ENCODE data around the gene DISC1. TPM values are rescaled to one million over a fixed set of nuclear protein-coding genes. Genes with fewer than 3 reads are reported as not detected.

Gene DISC1
- total and polyA plus RNA-seq, 2 donors (not counting 1 experiment from before 2014, with no cell fraction given), result 2.0 to 4.3 TPM

DNA sequence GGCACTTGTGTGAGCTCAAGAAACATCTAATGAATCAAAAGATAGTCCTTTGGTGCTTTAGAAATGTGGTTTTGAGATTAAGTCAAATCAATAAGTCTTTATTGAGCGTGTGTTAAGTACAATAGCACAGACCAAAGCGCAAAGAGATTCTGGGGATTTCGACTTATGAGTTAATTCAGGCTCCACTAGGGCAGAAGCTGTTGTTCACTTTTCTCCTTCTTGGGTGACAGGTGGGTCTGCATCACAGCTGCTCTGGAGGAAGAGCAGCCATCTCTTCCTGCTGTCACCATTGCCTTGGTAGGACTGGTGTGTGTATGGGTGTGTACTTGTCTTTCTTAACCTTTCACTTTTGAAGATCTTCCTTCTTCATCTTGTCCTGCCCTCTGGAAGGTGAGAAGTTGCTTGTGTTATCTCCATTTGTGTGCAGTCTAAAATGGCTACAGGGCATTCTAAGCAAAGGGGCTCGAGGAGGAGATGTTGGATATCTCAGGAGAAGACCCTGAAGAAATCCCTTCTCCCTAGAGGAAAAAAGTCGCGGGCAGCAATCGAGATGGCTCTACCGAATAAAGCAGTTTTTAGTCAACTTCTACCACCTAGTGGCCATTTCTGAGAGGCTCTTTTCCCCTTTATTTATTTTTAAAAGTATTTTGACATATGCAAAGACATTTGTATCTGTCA is 22.9 kb upstream of the DISC1 start:
- H3K27ac ChIP-seq (ENCODE audit: insufficient read depth, low read length), result no peak overlapping the region
- TF ChIP-seq CTCF (conservative IDR thresholded peaks at IDR 0.05 in 1 of 2, IDR thresholded peaks at IDR 0.05 in 1 of 2; ENCODE audit: low read depth in 1 of 2, low read length in 2 of 2) (peak; percentile 67 to 73), EZH2 (IDR thresholded peaks at IDR 0.05; ENCODE audit: low read length, missing control alignments) (no peak)
- peak overlapping the region; percentile 58 to 77 (median 66) for H3K4me3 ChIP-seq (replicated peaks in 1 of 4; ENCODE audit: control extremely low read depth in 1 of 4, insufficient read depth in 1 of 4, low read depth in 3 of 4, low read length in 4 of 4)
- H3K9ac ChIP-seq (ENCODE audit: insufficient read depth, low read length), result peak overlapping the region; percentile 42
- H4K20me1 ChIP-seq (ENCODE audit: control insufficient read depth, extremely low read depth, insufficient read depth, low read length), result no peaks in the 10 kb centered on the region
- H2AFZ ChIP-seq (ENCODE audit: low read length), result peak overlapping the region; percentile 95
- H3K79me2 ChIP-seq (ENCODE audit: control insufficient read depth, insufficient read depth, low read length), result no peaks in the 10 kb centered on the region
- H3K4me1 ChIP-seq (ENCODE audit: control insufficient read depth, extremely low read depth, insufficient read depth, low read length), result no peaks in the 10 kb centered on the region
- no peaks in the 10 kb centered on the region for H3K27me3 ChIP-seq (ENCODE audit: control insufficient read depth, insufficient read depth, low read length)
- H3K36me3 ChIP-seq (ENCODE audit: control insufficient read depth, insufficient read depth, low read length), result no peaks in the 10 kb centered on the region
- DNase-seq (ENCODE audit: low read depth in 2 of 2), result peak; percentile 47 to 68
- H3K9me3 ChIP-seq (ENCODE audit: control insufficient read depth, insufficient read depth, low read depth, low read length), result no peaks in the 10 kb centered on the region
- H3K4me2 ChIP-seq (ENCODE audit: extremely low read depth, insufficient read depth, low read length), result peak overlapping the region; percentile 93

DNA sequence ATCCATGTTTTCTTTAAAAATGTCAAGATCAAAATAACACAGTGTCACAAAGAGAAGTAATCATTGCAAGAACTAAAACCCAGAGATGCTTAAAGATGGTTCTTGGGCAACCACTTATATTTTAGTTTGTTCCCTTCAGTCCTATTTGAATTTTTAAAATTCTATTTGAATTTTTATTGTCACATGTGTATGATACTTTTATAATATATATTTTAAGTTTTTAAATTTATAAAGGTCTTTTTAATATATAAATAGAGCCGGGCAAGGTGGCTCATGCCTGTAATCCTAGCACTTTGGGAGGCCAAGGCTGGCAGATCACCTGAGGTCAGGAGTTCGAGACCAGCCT is 22.3 kb upstream of the DISC1 start:
- no peak overlapping the region for H3K9ac ChIP-seq (ENCODE audit: insufficient read depth, low read length)
- no peak overlapping the region for H3K27ac ChIP-seq (ENCODE audit: insufficient read depth, low read length)
- H3K4me2 ChIP-seq (ENCODE audit: extremely low read depth, insufficient read depth, low read length), result no peak overlapping the region
- no peaks in the 10 kb centered on the region for H3K9me3 ChIP-seq (ENCODE audit: control insufficient read depth, insufficient read depth, low read depth, low read length)
- no peaks in the 10 kb centered on the region for H3K79me2 ChIP-seq (ENCODE audit: control insufficient read depth, insufficient read depth, low read length)
- H3K36me3 ChIP-seq (ENCODE audit: control insufficient read depth, insufficient read depth, low read length), result no peaks in the 10 kb centered on the region
- no peak for DNase-seq (ENCODE audit: low read depth in 2 of 2)
- no peaks in the 10 kb centered on the region for H3K27me3 ChIP-seq (ENCODE audit: control insufficient read depth, insufficient read depth, low read length)
- no peaks in the 10 kb centered on the region for H4K20me1 ChIP-seq (ENCODE audit: control insufficient read depth, extremely low read depth, insufficient read depth, low read length)
- no peak overlapping the region for H3K4me3 ChIP-seq (replicated peaks in 1 of 4; ENCODE audit: control extremely low read depth in 1 of 4, insufficient read depth in 1 of 4, low read depth in 3 of 4, low read length in 4 of 4)
- H3K4me1 ChIP-seq (ENCODE audit: control insufficient read depth, extremely low read depth, insufficient read depth, low read length), result no peaks in the 10 kb centered on the region
- no peak overlapping the region for H2AFZ ChIP-seq (ENCODE audit: low read length)
- TF ChIP-seq CTCF (conservative IDR thresholded peaks at IDR 0.05 in 1 of 2, IDR thresholded peaks at IDR 0.05 in 1 of 2; ENCODE audit: low read depth in 1 of 2, low read length in 2 of 2), result no peak
- no peak for TF ChIP-seq EZH2 (IDR thresholded peaks at IDR 0.05; ENCODE audit: low read length, missing control alignments)

GRCh38 chr1:231605149-231606100 is 21.2 kb upstream of the DISC1 start:
- peak in 1 of 2 donors; percentile 14 for DNase-seq (ENCODE audit: low read depth in 2 of 2)
- no peaks in the 10 kb centered on the region for H3K36me3 ChIP-seq (ENCODE audit: control insufficient read depth, insufficient read depth, low read length)
- no peak overlapping the region for H3K4me3 ChIP-seq (replicated peaks in 1 of 4; ENCODE audit: control extremely low read depth in 1 of 4, insufficient read depth in 1 of 4, low read depth in 3 of 4, low read length in 4 of 4)
- H4K20me1 ChIP-seq (ENCODE audit: control insufficient read depth, extremely low read depth, insufficient read depth, low read length), result no peaks in the 10 kb centered on the region
- no peak overlapping the region for H3K9ac ChIP-seq (ENCODE audit: insufficient read depth, low read length)
- H3K79me2 ChIP-seq (ENCODE audit: control insufficient read depth, insufficient read depth, low read length), result no peaks in the 10 kb centered on the region
- H3K9me3 ChIP-seq (ENCODE audit: control insufficient read depth, insufficient read depth, low read depth, low read length), result no peaks in the 10 kb centered on the region
- no peaks in the 10 kb centered on the region for H3K27me3 ChIP-seq (ENCODE audit: control insufficient read depth, insufficient read depth, low read length)
- TF ChIP-seq CTCF (conservative IDR thresholded peaks at IDR 0.05 in 1 of 2, IDR thresholded peaks at IDR 0.05 in 1 of 2; ENCODE audit: low read depth in 1 of 2, low read length in 2 of 2) (no peak), EZH2 (IDR thresholded peaks at IDR 0.05; ENCODE audit: low read length, missing control alignments) (no peak)
- H3K27ac ChIP-seq (ENCODE audit: insufficient read depth, low read length), result no peak overlapping the region
- H2AFZ ChIP-seq (ENCODE audit: low read length), result no peak overlapping the region
- no peaks in the 10 kb centered on the region for H3K4me1 ChIP-seq (ENCODE audit: control insufficient read depth, extremely low read depth, insufficient read depth, low read length)
- H3K4me2 ChIP-seq (ENCODE audit: extremely low read depth, insufficient read depth, low read length), result no peak overlapping the region

All from fibroblast of lung (primary cell).